ENCODE data around the gene CBX5. TPM values are rescaled to one million over a fixed set of nuclear protein-coding genes. Genes with fewer than 3 reads are reported as not detected.
A peak's percentile ranks its signal among the peaks of the same experiment; 100 is the strongest.

CBX5 gene
- total and polyA plus RNA-seq, 9 of the 15 experiments (the other 6 are each of a cell fraction or from before 2014, with no cell fraction given): 32.6 to 102 (median 59.2) TPM

GRCh38 chr12:54306925-54307741 is 27.2 kb upstream of the CBX5 start (continued):
- no peak for TF ChIP-seq AFF4 (CRISPR knock-in tag; IDR thresholded peaks at IDR 0.05)
- TF ChIP-seq RFX7 (CRISPR knock-in tag; IDR thresholded peaks at IDR 0.05): no peak
- no peak for TF ChIP-seq TCF15 (CRISPR knock-in tag; IDR thresholded peaks at IDR 0.05)
- no peak for TF ChIP-seq NR0B1 (IDR thresholded peaks at IDR 0.05; ENCODE audit: partially characterized antibody)
- peak; percentile 76 for TF ChIP-seq TFAP4 (CRISPR knock-in tag; IDR thresholded peaks at IDR 0.05; ENCODE audit: borderline replicate concordance)
- peak; percentile 84 for TF ChIP-seq VEZF1 (CRISPR knock-in tag; IDR thresholded peaks at IDR 0.05)
- no peak for TF ChIP-seq ZNF354B (CRISPR knock-in tag; IDR thresholded peaks at IDR 0.05)
- TF ChIP-seq HOXB6 (CRISPR knock-in tag; IDR thresholded peaks at IDR 0.05; ENCODE audit: borderline replicate concordance): no peak
- no peak for TF ChIP-seq ZNF436 (CRISPR knock-in tag; IDR thresholded peaks at IDR 0.05)
- no peak for TF ChIP-seq NR2F6 (CRISPR knock-in tag; IDR thresholded peaks at IDR 0.05)
- TF ChIP-seq MCM2 (IDR thresholded peaks at IDR 0.05; ENCODE audit: low read depth): no peak
- TF ChIP-seq FOSL1 (tag; conservative IDR thresholded peaks at IDR 0.05): 0 out of 2 replicates have a peak, but pooled peaks have one; percentile 30
